ENCODE results near the gene ELAVL1. TPM values are rescaled to one million over a fixed set of nuclear protein-coding genes. Genes with fewer than 3 reads are reported as not detected.
"Not testable (repeated sequence)": the region's sequence is repeated elsewhere in the genome, so short reads cannot be mapped to it uniquely, and the experiment has no call there.

The ELAVL1 gene
- polyA plus RNA-seq, 1 donor, result 58.2 TPM

DNA sequence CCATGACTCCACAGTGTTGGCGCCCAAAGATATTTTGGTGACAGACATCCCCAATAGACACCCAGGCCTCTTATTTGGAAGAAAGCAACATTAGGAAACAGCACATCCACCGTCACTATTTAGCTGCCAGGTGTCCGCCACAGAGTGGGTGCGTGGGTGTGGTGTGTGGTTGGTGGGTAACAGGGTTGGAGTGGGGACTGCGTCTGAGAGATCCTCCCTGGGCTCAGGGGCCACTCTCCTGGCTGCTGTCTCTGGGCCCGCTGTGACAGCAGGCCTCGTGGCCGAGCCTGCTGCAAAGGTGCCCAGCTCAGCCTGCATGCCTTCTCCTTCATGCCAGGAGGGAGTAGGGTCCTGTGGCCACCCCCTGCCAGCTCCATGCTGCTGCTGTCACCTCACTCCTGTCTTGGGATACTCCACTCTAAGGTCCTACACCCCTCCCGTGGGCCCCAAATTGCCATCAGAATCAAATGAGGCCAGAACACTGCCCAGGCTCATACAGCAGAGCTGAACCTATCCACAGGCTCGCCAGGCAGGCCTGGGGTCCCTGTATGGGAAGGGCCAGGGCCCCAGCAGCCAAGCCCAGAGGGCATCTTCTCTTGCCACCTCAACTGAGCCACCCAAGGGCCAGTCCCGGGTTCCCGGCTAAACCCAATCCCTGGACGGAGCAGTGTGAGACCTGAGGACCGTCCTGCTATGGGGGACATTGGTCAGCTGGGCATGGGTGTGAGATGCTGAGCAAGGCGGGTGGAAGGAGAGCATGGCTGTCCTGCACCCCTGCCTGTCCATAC is 37.2 kb downstream of the ELAVL1 start:
- no peak for DNase-seq

DNA sequence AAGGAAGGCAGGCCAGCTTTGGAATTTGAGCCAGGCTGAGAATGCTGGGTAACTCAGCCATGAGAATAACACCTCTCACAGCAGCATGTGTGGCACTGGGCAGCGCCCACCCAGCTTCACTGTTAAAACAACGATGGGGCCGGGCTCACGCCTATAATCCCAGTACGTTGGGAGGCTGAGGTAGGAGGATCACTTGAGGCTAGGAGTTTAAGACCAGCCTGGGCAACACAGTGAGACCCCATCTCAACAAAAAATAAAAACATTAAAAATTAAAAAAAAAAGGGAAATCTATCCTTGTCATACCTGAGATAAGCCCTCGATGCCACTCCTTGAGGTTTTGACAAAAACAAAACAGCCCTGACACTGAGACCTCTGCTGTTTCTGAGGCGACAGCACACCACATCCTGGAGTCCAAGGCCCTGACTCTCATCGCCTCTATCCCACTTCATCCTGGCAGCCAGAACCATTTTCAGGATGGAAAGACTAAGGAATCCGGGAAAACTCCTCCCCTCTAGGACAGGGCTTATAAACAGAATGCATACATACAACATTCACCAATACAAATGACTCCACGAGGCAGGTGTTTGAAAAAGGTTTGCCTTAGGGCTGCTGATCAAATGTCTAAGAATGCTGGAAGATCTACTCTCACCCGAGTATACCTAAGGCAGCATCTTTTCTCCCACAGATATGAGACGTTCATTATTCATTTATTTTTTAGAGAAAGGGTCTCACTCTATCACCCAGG is 39.3 kb downstream of the ELAVL1 start:
- no peak for DNase-seq

DNA sequence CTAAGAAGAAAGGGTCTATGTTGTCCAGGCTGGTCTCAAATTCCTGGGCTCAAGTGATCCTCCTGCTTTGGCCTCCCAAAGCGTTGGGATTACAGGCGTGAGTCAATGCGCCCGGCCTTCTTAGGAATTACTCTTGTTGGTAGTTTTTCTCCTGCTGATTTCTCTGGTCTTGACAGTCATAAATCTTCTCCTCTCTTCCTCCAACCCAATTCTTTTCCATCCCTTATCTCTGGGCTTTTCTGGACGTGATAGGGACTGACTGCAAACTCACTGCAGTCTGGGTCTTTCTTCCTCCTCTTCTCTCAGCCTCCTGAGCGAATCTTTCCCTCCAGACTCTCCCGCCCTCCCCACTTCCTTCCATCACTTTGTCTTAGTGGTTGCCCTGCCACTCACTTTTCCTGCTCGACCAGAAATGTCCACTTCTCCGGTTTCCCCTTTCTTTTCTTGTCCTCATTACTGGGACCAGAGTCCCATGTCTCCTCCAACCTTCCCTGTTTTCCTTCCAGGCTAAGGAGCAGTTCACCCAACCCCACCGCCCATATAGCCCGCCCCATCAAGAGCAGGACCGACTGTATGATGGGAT is 40.1 kb downstream of the ELAVL1 start:
- DNase-seq, result no peak

DNA sequence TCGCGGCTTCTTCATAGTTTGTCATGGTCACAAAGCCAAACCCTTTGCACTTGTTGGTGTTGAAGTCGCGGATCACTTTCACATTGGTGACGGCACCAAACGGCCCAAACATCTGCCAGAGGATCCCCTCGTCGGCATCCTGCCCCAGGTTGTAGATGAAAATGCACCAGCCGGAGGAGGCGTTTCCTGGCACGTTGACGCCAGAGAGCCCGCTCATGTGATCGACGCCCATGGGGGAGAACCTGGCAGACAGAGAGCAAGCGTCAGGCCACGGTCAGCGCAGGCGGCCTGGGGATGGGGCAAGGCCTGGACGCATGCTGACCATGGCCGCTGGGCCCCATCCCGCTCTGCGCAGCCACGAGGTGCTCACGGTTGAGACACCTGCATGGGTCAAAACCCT is 41.9 kb downstream of the ELAVL1 start:
- no peak for DNase-seq

DNA sequence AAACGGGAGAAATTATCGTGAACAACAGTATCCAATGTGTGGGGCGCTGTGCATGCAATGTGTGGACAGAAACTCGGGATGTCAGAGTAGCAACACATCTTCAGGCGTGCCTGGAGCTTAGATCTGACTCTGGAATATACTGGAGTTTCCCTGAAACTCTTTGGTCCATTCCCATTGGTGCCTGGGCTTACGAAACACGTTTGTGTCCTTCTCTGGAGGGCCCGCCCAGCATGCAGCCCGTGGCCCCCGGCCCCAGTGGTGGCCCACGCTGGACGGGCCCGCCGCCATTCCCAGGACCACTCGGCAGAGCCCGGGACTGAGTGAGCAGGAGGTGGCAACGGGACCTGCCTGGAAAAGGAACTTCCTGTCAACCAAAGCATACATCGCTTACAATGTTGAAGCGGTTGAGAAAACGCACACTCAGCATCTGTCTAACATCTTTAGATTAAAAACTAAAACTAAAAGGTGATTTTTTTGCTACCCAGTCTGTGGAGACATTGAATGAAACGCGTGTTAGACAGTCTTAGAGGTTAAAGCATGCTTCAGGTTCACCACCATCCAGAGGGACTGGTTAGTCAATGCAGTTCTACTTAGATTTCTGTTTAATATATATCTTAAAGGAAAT is 42.7 kb downstream of the ELAVL1 start:
- no peak for DNase-seq

DNA sequence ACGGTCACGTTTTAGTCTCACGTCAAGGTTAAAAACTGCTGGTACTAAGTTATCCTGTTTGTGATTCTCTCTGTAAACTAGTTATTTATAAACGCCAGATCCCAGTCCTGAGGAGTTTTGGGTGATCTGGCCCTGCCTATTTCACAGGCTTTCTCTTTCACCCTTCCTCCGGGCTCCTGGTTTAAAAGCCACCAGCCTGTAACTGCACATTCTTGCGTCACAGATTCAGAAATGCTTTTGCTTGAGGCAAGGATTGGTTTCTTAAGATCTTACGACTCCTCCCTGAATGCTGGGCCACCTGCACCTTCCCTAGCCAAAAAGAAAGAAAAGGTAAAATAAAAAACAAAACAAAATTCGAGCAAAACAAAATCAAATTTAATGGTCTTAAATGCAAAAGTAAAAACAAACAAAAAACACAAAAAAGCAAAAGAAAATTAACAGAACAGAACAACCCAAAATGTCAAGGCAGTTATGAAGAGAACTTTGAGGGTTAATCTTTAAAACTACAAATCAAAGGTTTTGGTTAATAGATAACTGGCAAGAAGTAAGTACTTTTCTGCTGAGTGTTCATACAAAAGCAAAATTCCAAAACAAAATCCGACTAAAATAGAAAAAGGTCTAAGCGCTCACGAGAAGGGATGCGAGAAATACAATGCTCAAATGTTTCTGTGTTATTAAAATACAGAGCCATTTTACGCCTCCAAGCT is 43.4 kb downstream of the ELAVL1 start:
- DNase-seq, result no peak

DNA sequence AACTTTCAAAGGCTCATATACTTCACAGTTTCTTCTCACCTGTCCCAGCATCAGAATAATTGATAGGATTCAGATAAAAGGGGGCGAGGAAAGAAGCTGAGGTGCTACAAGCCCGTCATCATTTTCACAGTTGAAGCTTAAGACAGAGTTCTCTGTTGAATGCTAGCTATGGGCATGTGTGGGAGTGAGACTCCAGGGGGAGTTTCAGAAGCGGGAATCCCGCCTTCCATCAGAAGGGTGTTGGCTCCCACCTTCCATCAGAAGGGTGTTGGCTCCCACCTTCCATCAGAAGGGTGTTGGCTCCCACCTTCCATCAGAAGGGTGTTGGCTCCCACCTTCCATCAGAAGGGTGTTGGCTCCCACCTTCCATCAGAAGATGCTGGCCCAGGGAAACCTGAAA is 44.4 kb downstream of the ELAVL1 start:
- not testable (repeated sequence) for DNase-seq

DNA sequence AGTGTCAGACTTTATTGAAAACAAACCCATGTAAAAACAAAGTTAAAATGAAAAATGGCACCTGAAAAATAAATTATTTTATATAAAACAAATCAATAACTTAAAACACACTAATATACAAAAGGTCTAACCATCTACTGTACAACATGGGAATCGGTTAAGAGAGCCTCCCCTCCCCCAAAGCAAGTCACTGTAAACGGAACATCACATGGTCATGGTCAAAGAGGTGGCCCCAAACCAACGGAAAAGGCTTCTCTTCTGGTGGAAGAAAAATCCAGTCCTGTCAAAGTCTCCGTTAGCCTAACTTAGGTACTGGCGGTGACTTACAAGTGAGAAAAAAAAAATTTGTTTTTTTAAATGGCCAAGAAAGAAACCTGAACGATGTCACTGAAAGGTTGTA is 46.2 kb downstream of the ELAVL1 start:
- DNase-seq, result no peak

DNA sequence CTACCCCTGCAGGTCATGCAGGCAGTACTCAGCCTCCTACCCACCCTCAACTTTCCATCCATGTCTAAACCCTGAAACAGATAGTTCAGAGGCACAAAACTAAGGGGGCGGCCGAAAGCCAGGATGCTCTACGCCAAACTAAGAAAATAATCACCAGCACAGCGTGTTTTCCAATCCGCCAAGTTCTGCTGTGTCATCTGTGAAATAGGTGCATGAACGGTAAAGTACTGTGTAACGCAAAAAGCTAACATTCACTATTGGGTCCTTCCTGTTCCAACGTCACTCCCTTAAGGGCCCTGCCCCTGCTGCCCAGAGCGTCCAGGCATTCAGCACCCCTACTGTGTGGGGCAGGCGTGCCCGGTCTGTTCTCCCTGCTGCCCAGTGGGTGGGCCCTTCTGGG is 49.7 kb downstream of the ELAVL1 start:
- no peak for DNase-seq

DNA sequence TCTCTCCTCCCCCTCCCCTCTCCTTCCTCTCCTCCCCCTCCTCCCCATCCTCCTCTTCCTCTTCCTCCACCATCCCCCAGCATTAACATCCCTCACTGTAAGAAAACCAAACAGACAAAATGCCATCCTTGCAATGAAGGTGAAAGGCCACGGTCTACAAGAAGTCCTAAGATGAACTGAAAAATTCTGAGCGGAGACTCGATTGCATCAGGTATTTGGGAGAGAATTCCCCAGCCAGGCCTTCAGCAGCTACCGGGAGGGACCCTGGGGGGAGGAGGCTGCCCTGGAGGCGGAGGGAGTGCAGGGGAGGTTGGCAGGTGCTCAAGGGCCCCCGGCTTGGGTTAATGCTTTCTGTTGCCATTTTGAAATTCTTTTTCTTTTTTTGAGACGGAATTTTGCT is 51.9 kb downstream of the ELAVL1 start:
- DNase-seq, result no peak

DNA sequence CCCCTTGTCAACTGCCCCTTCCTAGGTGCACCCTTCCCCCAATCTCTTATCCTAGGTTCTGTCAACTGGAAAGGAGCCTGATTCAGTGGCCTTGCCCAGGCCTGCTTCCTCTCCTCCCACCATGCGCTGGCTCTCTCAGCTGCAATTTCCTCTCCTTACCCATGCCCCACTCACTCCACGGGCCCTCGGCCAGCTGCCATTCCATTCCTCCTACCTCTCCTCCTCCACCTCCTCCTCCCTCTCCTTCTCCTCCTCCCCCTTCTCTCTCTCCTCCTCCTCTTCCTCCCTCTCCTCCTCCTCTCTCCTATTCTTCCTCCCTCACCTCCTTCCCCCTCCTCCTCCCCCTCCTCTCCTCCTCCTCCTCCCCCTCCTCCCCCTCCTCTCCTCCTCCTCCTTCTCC is 52.4 kb downstream of the ELAVL1 start:
- no peak for DNase-seq

DNA sequence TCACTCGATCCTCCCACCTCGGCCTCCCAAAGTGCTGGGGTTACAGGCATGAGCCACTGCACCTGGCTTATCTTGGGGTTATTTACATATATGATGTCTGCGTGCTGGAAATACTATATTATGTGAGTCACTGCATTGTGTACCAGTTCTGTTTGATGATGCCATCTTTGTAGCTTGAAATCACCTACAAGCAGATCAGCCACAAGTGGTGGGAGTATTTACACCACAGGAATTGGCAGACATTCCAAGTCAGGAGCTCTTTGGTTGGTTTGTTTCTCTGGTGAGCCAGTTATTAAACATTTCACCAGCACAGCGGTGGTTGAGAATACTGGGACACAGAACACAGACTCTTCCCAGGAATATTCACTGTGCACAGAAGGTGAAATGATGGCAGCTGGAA is 57.5 kb downstream of the ELAVL1 start:
- DNase-seq, result no peak

DNA sequence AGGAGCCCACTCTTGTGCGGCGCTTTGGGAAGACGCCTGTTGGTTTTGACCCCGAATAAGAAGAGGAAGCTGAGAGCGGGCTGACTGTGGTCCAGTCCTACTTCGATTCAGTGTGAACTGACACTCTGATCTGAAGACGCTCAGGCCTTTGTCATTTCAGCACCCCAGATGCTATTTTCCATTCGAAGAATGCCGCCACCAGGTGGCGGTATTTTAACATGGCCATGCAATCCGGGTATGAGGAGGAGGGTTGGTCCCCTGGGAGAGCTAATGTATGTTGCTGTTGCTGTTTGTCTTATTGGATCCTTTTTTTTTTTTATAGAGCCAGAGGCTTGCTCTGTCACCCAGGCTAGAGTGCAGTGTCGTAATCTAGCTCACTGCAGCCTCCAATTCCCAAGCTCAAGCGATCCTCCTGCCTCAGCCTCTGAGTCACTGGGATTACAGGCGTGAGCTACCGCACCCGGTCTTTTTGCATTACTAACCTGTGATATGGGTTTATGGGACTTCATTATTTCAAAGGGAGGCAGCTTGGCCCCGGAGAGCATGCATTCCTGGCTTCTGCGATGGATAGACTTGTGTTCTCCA is 61.2 kb downstream of the ELAVL1 start:
- peak; percentile 92 for DNase-seq

DNA sequence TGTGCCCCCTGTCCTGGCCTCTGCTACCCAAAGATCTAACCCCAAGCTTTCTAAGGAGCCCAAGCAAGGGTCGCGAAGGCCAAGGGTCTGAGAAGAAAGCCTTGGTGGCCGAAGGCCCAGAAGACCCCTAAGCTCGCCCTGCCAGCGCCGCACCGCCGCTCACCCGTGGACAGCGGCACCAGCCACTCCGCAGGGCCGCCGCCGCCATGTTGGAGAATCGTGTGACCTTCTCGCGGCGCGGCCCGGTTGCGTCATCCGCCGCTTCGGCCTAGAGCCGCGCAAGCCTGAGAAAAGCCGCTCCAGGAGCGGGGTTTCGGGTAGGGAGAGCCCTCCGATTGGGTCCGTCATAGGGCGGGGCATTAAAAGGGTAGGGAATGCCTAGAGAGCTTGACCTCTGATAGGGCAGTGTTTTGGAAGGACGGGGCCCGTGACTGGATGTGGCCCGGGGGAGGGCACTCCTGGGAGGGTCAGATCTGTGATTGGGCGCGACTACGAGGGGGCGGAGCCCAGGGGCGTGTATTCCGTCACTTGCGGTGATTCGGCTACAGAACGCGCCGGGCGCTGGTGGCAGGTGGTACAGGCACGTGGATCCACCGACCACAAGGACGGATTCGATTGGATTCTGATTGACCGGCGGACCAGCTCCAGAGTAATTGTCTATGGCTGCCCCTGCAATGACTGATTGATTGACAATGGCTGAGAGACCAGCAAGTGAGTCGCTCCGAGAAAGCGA is 61.8 kb downstream of the ELAVL1 start, which contains the start of gene TIMM44:
Gene TIMM44, minus strand, starts transcription at position 223 of the 733 bp plus-strand sequence. Its CDS starts 15 bp downstream, at position 208.
- peak; percentile 98 for DNase-seq

DNA sequence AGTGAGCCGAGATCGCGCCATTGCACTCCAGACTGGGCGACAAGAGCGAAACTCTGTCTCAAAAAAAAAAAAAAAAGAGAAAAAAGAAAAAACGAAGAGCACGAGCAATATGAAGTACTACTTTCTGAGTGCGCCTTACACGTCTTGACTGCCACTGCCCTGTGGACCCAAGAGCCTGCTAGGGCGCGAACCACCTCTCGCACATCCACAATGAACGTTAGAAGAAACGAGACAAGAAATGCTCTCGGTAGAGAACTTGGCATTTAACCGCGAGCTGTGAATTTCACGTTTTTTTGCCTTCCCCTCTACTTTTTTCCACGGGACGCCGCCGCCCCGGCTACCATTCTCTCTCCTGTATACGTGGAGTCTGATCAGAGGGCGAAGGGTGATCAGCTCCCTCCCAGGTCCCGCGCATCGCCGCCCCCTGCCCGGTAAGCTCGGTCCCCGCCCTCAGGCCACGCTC is 62.4 kb downstream of the ELAVL1 start:
- no peak for DNase-seq

DNA sequence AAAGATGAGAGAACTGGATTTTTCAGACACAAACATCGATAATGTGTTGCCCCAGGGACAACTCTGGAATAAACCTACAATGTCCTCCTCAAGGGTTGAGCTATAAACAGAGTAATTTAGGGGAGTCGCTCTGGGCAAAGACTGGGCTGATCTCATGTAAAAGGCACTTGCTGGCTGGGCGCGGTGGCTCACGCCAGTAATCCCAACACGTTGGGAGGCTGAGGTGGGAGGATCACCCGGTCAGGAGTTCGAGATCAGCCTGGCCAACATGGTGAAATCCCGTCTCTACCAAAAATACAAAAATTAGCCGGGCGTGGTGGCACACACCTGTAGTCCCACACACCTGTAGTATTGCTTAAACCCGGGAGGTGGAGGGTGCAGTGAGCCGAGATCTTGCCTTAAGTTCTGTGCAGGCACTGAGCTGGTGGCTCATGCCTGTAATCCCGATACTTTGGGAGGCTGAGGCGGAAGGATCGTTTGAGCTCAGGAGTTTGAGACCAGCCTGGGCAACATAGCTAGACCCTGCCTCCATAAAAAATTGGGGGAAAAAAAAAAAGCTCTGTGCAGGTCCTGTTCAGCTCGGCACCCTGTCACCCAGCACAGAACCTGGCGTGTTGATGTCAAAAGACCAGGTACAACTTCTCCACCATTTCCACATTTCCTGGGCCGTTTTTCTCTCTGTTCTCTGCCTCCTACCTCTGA is 63.4 kb downstream of the ELAVL1 start:
- no peak for DNase-seq

DNA sequence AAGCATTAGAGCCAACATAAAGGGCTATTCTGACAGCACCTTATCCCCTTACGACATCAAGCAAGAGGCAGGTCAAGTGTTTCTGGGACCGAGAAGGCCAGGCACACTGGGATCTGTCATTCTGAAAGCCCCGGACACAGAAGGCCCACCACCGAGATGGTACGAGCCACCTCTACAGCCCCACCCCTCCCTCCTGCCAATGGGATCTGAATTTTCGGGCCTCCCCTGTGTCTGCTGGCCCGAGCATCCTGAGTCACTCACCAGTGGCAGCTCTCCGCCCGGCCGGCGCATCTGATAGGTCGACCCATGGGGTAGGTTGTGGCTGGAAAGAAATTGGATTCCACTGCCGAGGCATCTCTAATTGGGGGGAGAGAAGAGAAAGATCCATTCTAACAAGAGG is 64.6 kb downstream of the ELAVL1 start:
- DNase-seq, result no peak

DNA sequence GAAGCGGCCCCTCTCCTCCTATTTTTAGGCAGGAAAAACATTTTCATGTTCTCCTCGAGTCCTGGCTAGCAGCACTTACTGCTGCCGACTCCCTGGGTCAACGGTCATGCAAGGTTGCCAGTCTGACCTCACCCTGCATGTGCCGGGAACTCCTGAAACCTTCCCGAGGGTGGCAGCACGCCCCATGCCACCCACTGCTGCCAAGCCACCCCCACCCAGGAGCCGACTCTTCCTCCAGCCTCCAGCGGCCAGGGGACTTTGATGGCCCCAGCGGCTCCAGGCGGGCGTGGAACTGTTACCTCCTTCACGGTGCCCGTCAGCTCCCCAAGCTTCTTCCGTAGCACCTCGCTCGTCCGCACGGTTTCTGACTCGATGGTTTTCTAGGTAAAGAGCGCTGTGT is 70.7 kb downstream of the ELAVL1 start:
- DNase-seq, result no peak

DNA sequence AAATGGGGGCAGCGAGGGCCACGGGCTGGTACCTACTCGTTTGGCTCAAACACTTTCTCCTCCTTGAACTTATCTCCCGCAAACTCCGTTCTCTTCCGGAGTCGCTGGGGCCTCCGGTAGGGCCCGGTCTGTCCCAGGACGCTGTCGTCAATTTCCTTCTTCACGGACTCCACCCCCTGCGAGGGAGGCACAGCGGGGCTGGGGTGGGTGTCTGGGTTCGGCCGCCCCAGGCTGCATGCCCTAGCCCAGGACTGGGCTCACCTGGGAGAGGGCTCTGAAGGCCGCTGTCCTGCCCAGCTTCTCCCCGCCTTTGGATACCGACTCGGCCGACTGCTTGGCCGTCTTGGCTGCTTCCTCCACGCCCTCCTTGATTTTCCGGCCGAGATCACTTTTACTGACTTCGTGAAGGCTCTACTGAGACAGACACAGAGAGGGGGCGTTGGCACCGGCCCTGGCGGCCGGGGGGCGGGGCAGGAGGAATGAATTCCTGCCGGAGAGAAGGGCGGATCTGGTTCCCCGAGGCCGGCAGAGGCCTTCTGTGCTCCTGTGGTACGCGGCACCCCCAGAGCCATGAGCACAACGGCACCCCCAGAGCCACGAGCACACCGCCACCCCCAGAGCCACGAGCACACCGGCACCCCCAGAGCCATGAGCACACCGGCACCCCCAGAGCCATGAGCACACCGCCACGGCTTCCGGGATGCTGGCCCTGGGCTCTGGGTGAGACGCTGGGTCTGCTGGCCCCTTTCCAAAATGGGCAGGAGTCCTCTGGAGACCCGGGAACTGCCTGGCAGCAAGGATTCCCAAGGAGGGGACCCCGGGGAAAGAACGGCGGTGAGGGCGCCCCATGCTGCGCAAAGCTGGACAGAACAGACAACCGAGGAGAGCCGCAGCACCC is 71.4 kb downstream of the ELAVL1 start:
- no peak for DNase-seq

DNA sequence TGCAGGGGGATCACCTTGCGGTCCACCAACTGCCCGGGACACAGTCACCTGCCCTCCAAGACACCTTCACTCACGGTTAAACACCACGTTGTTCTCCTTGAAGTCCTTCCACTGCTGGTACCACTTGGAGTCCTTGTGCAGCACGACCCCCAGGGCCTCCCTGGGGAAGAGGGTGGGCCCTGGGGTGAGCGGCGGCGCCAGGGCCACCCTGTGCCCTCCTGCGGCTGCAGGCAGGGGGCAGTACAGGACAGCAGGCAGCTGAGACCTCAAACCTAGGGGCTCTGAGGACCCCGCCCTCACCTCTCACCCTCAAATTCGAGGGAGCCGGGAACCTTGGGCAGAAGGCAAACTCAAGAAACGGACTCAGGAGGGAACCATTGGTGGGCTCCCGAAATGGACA is 72.0 kb downstream of the ELAVL1 start:
- DNase-seq, result no peak
